ENCODE results near the gene HS3ST6.

GRCh38 chr16:1938910-1939309 is 20.7 kb upstream of the HS3ST6 start:
- TF ChIP-seq, protein P1, sequence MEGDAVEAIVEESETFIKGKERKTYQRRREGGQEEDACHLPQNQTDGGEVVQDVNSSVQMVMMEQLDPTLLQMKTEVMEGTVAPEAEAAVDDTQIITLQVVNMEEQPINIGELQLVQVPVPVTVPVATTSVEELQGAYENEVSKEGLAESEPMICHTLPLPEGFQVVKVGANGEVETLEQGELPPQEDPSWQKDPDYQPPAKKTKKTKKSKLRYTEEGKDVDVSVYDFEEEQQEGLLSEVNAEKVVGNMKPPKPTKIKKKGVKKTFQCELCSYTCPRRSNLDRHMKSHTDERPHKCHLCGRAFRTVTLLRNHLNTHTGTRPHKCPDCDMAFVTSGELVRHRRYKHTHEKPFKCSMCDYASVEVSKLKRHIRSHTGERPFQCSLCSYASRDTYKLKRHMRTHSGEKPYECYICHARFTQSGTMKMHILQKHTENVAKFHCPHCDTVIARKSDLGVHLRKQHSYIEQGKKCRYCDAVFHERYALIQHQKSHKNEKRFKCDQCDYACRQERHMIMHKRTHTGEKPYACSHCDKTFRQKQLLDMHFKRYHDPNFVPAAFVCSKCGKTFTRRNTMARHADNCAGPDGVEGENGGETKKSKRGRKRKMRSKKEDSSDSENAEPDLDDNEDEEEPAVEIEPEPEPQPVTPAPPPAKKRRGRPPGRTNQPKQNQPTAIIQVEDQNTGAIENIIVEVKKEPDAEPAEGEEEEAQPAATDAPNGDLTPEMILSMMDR (IDR thresholded peaks at IDR 0.05; ENCODE audit: low read length): no peak
- no peak for TF ChIP-seq EZH2 (IDR thresholded peaks at IDR 0.05; ENCODE audit: borderline replicate concordance, low read length)
